Panc1 (cell line): Measurements from ENCODE around the gene FIG4.

Source experiments
- POLR2AphosphoS5 ChIP-seq: IDR thresholded peaks from 2 replicates; pipeline ENCODE4 v1.6.1; 2012; ENCODE audit warnings: mild to moderate bottlenecking, low read depth, low read length, moderate library complexity
- SIN3A ChIP-seq: IDR thresholded peaks from 2 replicates; pipeline ENCODE4 v1.6.1; 2012; ENCODE audit warnings: low read depth, mild to moderate bottlenecking, low read length, moderate library complexity, borderline replicate concordance; ENCODE audit not compliant: insufficient read depth
- TCF7L2 ChIP-seq: IDR thresholded peaks from 2 replicates; pipeline ENCODE4 v1.6.1; 2011; ENCODE audit warnings: mild to moderate bottlenecking, low read depth, low read length, inconsistent platforms
- TF ChIP-seq, protein P1 (sequence below): fragments of 450-650 bp; IDR thresholded peaks from 2 replicates; pipeline ENCODE4 v1.5.1; 2017; ENCODE audit warnings: mild to moderate bottlenecking
- TF ChIP-seq, protein P2 (sequence below), 2 experiments: IDR thresholded peaks; 2 replicates each; pipeline ENCODE4 v1.6.1; 2011 to 2012; ENCODE audit warnings: low read depth in 2 of 2, control low read depth in 1 of 2, low read length in 1 of 2, mild to moderate bottlenecking in 1 of 2, moderate library complexity in 1 of 2; ENCODE audit not compliant: insufficient read depth in 1 of 2

GRCh38 chr6:109767961-109768360, 76.9 kb downstream of the FIG4 start:
- TF ChIP-seq, protein P1, sequence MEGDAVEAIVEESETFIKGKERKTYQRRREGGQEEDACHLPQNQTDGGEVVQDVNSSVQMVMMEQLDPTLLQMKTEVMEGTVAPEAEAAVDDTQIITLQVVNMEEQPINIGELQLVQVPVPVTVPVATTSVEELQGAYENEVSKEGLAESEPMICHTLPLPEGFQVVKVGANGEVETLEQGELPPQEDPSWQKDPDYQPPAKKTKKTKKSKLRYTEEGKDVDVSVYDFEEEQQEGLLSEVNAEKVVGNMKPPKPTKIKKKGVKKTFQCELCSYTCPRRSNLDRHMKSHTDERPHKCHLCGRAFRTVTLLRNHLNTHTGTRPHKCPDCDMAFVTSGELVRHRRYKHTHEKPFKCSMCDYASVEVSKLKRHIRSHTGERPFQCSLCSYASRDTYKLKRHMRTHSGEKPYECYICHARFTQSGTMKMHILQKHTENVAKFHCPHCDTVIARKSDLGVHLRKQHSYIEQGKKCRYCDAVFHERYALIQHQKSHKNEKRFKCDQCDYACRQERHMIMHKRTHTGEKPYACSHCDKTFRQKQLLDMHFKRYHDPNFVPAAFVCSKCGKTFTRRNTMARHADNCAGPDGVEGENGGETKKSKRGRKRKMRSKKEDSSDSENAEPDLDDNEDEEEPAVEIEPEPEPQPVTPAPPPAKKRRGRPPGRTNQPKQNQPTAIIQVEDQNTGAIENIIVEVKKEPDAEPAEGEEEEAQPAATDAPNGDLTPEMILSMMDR, result no peak
- TF ChIP-seq, protein P2, sequence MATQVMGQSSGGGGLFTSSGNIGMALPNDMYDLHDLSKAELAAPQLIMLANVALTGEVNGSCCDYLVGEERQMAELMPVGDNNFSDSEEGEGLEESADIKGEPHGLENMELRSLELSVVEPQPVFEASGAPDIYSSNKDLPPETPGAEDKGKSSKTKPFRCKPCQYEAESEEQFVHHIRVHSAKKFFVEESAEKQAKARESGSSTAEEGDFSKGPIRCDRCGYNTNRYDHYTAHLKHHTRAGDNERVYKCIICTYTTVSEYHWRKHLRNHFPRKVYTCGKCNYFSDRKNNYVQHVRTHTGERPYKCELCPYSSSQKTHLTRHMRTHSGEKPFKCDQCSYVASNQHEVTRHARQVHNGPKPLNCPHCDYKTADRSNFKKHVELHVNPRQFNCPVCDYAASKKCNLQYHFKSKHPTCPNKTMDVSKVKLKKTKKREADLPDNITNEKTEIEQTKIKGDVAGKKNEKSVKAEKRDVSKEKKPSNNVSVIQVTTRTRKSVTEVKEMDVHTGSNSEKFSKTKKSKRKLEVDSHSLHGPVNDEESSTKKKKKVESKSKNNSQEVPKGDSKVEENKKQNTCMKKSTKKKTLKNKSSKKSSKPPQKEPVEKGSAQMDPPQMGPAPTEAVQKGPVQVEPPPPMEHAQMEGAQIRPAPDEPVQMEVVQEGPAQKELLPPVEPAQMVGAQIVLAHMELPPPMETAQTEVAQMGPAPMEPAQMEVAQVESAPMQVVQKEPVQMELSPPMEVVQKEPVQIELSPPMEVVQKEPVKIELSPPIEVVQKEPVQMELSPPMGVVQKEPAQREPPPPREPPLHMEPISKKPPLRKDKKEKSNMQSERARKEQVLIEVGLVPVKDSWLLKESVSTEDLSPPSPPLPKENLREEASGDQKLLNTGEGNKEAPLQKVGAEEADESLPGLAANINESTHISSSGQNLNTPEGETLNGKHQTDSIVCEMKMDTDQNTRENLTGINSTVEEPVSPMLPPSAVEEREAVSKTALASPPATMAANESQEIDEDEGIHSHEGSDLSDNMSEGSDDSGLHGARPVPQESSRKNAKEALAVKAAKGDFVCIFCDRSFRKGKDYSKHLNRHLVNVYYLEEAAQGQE (IDR thresholded peaks at IDR 0.05; ENCODE audit: insufficient read depth in 1 of 2, low read depth in 2 of 2, low read length in 1 of 2), result no peak
- TF ChIP-seq POLR2AphosphoS5 (no peak), TCF7L2 (no peak), SIN3A (no peak)
